A673 (cell line): ENCODE results near the gene LRPPRC. TPM values are rescaled to one million over a fixed set of nuclear protein-coding genes. Genes with fewer than 3 reads are reported as not detected.

Source experiments
- BruUV-seq: library from RNA; stranded (reverse); fragments of 400-500 nt; replicated peaks from 2 replicates; lab custom pipeline; 2021; lab: Mats Ljungman, UMichigan
- CTCF ChIA-PET: fragments of 300-600 bp; sonication (Branson Sonifier 250); formaldehyde crosslinking; loops from one replicate; lab custom pipeline; 2022; ENCODE audit warnings: antibody characterized with exemption; lab: Charles Lee
- POLR2A ChIA-PET: fragments of 300-600 bp; sonication (Branson Sonifier 250); formaldehyde crosslinking; loops from one replicate; lab custom pipeline; 2022; ENCODE audit warnings: antibody characterized with exemption; ENCODE audit not compliant: low non-redundant PET; lab: Charles Lee
- DNase-seq: peaks from one replicate; pipeline ENCODE4 v3.0.0-alpha.2; 2015; ENCODE audit warnings: low spot score
- H3K27ac ChIP-seq: fragments of 200-600 bp; sonication (generic); 2 replicates; pipeline ENCODE4 v1.5.1; 2016; ENCODE audit warnings: mixed run types, low read depth, mild to moderate bottlenecking, mixed read lengths, antibody characterized with exemption, low read length; ENCODE audit not compliant: poor library complexity, severe bottlenecking
- H3K27me3 ChIP-seq: fragments of 200-600 bp; sonication (generic); replicated peaks from 2 replicates; pipeline ENCODE4 v1.6.1; 2017; ENCODE audit warnings: mixed run types, low read depth, mild to moderate bottlenecking, mixed read lengths, antibody characterized with exemption, low read length; ENCODE audit not compliant: insufficient read depth, poor library complexity
- H3K36me3 ChIP-seq: fragments of 200-600 bp; sonication (generic); 2 replicates; pipeline ENCODE4 v1.6.1; 2016; ENCODE audit warnings: mixed run types, mild to moderate bottlenecking, mixed read lengths, antibody characterized with exemption, low read length; ENCODE audit not compliant: insufficient read depth, poor library complexity, severe bottlenecking
- H3K4me1 ChIP-seq: fragments of 200-600 bp; sonication (generic); 2 replicates; pipeline ENCODE4 v1.6.1; 2017; ENCODE audit warnings: mixed run types, mild to moderate bottlenecking, mixed read lengths, antibody characterized with exemption, low read length; ENCODE audit not compliant: insufficient read depth, poor library complexity, severe bottlenecking
- H3K4me3 ChIP-seq: fragments of 200-600 bp; sonication (generic); 2 replicates; pipeline ENCODE4 v1.5.1; 2016; ENCODE audit warnings: low read depth, mixed run types, mild to moderate bottlenecking, mixed read lengths, low read length; ENCODE audit not compliant: poor library complexity, severe bottlenecking
- H3K9me3 ChIP-seq: fragments of 200-600 bp; sonication (generic); 2 replicates; pipeline ENCODE4 v1.6.1; 2016; ENCODE audit warnings: mixed run types, low read depth, mild to moderate bottlenecking, mixed read lengths, antibody characterized with exemption, low read length; ENCODE audit not compliant: poor library complexity, severe bottlenecking
- EZH2 ChIP-seq: fragments of 200-600 bp; sonication (generic); IDR thresholded peaks from 2 replicates; pipeline ENCODE4 v1.6.1; 2017; ENCODE audit warnings: borderline replicate concordance, low read depth, mild to moderate bottlenecking, mixed read lengths, antibody characterized with exemption, low read length; ENCODE audit not compliant: poor library complexity, severe bottlenecking
- intact Hi-C: fragments of 100-400 bp; cut with micrococcal nuclease; formaldehyde crosslinking; loops from one replicate; pipeline ENCODE4 v1.10.0; 2022; ENCODE audit not compliant: unreplicated experiment
- total RNA-seq: library from RNA; stranded (reverse); gene quantifications from 2 replicates; pipeline ENCODE4 v1.2.3, GENCODE V29; 2021
- TF ChIP-seq, protein P1 (sequence below): fragments of 300-800, 200-600 bp; sonication (generic); conservative IDR thresholded peaks from 2 replicates; pipeline ENCODE4 v1.5.1; 2017; ENCODE audit warnings: low read depth, mild to moderate bottlenecking, antibody characterized with exemption, low read length, moderate library complexity, mixed read lengths

LRPPRC gene
- total RNA-seq, 1 experiment from 2014 or later = 144 TPM

DNA sequence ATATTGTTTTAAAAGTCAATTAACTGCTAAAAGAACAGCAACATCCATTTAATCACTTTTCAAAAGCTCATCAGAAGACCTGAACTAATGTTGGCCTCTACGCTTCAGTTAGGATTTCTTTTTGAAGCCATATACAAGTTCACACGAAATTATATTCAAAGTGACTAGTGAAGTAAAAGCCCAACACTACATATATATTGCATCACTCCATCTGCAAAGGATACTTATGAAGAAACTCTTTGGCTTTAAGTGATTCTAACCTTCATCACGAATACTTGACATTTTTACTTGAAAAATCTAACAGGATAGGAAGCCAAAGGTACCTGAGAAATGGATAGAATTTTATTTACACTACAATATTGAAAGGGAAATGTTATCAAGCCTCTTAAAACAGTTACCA lies 50.4 kb downstream of the LRPPRC start:
- BruUV-seq = no TSS peak
- CTCF ChIA-PET = no interaction called here
- Histone ChIP-seq H3K9me3 (no peaks in the 10 kb centered on the region), H3K4me1 (peaks cover 26% of the 10 kb centered on the region), H3K36me3 (peaks cover 77% of the 10 kb centered on the region), H3K4me3 (no peak overlapping the region), H3K27me3 (no peaks in the 10 kb centered on the region), H3K27ac (peak overlapping the region; percentile 7)
- POLR2A ChIA-PET = no interaction called here
- TF ChIP-seq EZH2 = no peak
- TF ChIP-seq, protein P1, sequence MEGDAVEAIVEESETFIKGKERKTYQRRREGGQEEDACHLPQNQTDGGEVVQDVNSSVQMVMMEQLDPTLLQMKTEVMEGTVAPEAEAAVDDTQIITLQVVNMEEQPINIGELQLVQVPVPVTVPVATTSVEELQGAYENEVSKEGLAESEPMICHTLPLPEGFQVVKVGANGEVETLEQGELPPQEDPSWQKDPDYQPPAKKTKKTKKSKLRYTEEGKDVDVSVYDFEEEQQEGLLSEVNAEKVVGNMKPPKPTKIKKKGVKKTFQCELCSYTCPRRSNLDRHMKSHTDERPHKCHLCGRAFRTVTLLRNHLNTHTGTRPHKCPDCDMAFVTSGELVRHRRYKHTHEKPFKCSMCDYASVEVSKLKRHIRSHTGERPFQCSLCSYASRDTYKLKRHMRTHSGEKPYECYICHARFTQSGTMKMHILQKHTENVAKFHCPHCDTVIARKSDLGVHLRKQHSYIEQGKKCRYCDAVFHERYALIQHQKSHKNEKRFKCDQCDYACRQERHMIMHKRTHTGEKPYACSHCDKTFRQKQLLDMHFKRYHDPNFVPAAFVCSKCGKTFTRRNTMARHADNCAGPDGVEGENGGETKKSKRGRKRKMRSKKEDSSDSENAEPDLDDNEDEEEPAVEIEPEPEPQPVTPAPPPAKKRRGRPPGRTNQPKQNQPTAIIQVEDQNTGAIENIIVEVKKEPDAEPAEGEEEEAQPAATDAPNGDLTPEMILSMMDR = no peak
- no peak for DNase-seq
- intact Hi-C loops = no loop called here

DNA sequence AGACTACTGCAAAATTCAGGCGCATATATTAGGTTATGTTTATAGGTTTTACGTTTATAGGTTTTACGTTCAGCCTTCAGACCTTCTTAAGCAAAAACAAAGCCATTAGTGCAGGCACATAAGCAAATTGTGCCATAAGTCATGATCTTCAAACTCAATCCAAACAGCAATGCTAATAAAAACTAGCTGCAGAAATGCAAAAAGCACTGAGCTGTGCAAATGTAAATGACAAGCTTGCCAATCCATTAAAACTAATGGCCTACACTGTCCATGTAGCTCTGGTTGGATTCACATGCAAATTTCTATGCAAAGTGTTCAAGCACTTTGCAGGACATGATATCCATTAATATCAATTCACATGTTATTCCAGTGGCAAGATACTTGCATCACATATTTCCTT lies 50.9 kb downstream of the LRPPRC start:
- Histone ChIP-seq H3K4me1 (peaks cover 31% of the 10 kb centered on the region), H3K9me3 (no peaks in the 10 kb centered on the region), H3K36me3 (peaks cover 74% of the 10 kb centered on the region), H3K27me3 (no peaks in the 10 kb centered on the region), H3K4me3 (no peak overlapping the region), H3K27ac (peak overlapping the region; percentile 7)
- intact Hi-C loops = loop anchor here (5.0 kb wide), 1 partner anchor 32 kb away; no protein-coding TSS in a partner anchor
- CTCF ChIA-PET = no interaction called here
- no peak for TF ChIP-seq EZH2
- TF ChIP-seq, protein P1 = no peak
- POLR2A ChIA-PET = no interaction called here
- no TSS peak for BruUV-seq
- no peak for DNase-seq

DNA sequence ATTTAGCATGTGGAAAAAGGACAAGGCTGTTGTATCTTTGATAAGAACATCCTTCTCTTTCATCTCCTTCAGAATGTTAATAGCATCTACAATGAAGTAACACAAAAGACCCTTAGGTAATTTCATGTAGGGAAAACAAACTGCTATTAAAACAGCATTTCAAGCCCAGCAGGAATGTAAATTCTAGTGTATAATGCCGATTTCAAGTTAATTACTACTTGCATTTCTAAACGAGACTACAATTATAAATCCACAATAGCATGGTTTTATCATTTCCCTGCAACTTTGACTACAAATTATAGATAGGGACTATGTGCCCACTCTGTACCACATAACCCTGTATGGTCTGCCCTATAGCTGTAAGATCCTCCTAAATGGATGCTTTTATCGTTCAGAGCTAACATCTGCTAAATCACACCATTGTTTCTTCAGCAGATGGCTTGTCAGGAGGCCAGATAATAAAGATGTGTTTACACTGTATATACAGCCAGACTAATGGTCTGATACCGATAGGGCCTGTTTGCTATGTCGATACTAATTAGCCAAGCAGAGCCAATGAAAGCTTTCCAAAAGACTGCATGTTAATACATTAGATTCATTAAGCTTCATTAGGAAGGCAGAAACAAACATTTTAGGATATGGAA lies 51.9 kb downstream of the LRPPRC start:
- TF ChIP-seq, protein P1 = no peak
- no peak for DNase-seq
- BruUV-seq = no TSS peak
- Histone ChIP-seq H3K4me1 (peaks cover 35% of the 10 kb centered on the region), H3K27ac (no peak overlapping the region), H3K36me3 (peaks cover 65% of the 10 kb centered on the region), H3K4me3 (no peak overlapping the region), H3K9me3 (no peaks in the 10 kb centered on the region), H3K27me3 (no peaks in the 10 kb centered on the region)
- intact Hi-C loops = loop anchor here (5.0 kb wide), 1 partner anchor 33 kb away; no protein-coding TSS in a partner anchor
- CTCF ChIA-PET = no interaction called here
- POLR2A ChIA-PET = no interaction called here
